GM18858 (cell line): Measurements from ENCODE around the gene RYR3.

ENCODE experiments used
- ATAC-seq: cut with Tn5 transposase; IDR thresholded peaks from one replicate; pipeline ENCODE4 v1.9.1; 2021; ENCODE audit not compliant: unreplicated experiment

The RYR3 gene

DNA sequence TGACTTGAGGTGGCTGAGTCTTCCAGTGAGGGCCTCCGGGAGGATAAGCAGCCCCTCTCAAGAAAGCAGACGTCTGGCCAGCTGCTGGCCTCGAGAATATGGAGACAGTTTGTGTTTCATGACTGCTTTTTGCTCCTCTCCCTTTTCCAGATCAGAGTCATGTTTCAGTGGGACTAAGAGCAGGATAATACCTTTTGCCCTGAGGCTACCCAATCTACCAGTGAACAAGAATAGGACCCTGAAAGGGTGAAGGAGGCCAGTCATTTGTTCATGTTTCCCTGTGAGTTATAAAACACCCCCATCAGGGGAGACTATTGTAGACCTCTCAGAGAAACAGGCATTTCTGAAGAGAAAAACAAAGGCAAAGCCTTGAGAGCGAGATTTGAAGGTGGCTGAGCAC is 137.4 kb downstream of the RYR3 start:
- ATAC-seq, result no peak

GRCh38 chr15:33448961-33449606 is 138.3 kb downstream of the RYR3 start:
- ATAC-seq, result no peak

DNA sequence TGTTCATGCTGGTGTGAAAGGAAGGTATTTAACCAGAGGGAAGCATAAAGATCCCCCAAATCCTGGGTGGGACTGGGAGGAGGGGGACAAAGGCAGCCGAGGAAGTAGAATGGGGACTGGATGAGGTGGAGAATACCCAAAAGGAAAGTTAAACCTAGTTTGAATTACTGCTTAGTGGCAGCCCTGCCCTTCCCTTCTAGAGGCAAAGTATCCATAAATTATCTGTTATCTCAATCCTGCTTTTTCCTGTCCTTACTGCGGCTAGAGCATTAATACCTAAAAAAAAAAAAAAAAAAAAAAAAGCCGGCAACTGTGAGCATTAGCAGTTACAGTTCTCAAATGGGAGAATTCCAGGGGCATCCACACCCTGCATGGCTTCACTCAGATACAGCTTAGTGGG is 139.0 kb downstream of the RYR3 start:
- no peak for ATAC-seq

DNA sequence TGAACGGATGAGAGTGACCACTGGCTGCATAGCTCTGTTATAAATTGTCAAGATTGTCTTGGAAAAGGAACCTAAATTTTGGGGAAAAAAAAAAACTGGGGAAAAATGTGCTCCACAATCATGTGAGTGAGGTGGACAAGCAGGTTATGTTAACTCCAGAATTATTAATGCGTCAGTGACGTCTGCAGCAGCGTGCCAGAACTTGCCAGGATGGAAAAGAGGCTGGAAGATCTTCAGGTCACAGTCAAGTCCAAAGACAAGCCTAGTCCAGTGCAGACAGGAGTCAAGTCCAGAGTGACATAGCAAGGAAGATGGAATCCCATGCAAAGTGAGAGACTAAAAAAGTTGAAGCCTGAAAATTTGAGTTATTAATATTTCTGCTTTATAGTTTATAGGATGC is 140.6 kb downstream of the RYR3 start:
- ATAC-seq, result no peak

GRCh38 chr15:33453761-33454160 is 143.0 kb downstream of the RYR3 start:
- no peak for ATAC-seq

GRCh38 chr15:33454346-33454745 is 143.6 kb downstream of the RYR3 start:
- no peak for ATAC-seq

DNA sequence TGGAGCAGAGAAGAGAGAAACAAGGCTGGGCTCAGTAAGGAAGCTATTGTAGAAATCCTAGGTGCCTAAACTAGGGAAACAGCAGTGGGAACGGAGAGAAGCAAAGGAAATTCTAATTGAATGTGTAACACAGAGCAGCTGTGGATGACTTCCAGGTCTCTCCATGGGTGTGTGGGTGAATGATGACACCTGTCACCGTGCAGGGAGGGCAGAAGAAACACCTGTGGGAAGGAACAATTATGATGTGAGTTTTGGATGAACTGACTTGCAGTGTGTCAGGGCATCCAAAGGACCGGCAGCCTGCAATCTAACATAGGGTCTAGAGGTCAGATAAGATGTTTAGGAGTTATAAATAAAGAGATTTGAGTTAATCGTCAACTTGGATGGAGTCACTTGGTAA is 144.2 kb downstream of the RYR3 start:
- ATAC-seq, result no peak

- no peak for ATAC-seq
Measured at GRCh38 chr15:33458421-33458820, 147.7 kb downstream of the RYR3 start.

DNA sequence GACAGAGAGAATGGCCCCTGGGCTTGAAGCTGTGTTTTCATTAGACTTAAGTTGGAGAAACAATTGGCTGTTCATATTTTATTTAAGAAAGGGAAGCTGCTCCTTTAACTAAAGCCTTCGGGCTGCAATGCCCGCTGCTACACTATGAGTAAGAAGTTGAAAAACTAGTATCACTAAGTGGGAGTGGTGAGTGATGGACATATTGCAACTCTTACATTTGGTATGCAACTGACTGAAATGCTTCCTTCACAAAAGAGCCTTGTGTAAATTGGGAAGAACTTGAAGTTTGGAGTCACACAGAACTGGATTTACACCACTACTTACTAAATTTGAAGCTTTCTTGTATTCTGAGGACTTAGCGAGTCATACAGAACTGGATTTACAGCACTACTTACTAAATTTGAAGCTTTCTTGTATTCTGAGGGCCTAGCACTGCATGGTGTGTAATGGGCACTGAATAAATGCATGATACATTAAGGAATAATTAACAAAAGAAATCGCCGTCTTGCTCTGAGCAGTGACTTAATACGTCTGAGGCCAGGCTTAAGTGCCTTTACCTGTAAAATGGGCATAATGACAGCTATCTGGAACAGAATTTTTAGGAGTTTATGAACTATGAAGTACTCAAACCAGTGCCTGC is 149.5 kb downstream of the RYR3 start:
- ATAC-seq, result no peak

GRCh38 chr15:33461671-33462070 is 150.9 kb downstream of the RYR3 start:
- ATAC-seq, result no peak

- ATAC-seq, result no peak
Measured at GRCh38 chr15:33467146-33467815, 156.5 kb downstream of the RYR3 start.

DNA sequence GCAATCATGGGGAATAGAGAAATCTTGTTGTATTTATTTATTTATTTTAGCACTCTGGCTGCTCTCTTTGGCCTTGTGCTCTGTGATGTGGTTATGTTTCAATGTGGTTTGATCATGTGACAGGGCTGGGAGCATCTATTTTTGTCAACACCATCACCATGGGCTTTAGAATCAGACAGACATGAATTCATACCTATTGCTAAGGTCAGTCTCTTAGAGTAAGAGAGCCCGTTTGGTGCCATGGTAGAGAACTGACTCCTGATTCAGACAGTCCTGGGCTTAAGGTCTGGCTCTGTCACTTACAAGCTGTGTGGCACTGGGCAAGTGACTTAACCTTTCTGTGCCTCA is 157.0 kb downstream of the RYR3 start:
- ATAC-seq, result no peak

- ATAC-seq, result no peak
Measured at GRCh38 chr15:33468740-33469139, 158.0 kb downstream of the RYR3 start.

- no peak for ATAC-seq
Measured at GRCh38 chr15:33473005-33473404, 162.2 kb downstream of the RYR3 start.

DNA sequence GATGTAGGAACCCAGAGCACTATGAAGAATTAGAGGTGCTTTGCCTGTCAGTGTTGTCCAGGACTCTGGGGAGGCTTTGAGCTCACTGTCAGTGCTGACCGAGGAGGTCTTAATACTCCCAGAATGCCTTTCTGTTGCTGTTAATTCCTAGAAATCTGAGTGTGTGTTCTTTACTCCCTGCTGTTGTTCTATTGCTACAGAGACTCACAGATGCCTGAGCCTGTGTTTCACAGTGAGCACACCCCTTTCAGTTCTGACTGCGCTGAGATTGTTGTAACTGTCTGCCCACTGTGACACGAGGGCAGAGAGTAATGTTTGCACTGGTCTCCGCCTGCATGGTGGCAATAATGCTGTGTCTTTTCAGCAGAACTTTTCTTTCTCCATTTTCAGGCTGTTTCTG is 162.9 kb downstream of the RYR3 start:
- ATAC-seq, result no peak

DNA sequence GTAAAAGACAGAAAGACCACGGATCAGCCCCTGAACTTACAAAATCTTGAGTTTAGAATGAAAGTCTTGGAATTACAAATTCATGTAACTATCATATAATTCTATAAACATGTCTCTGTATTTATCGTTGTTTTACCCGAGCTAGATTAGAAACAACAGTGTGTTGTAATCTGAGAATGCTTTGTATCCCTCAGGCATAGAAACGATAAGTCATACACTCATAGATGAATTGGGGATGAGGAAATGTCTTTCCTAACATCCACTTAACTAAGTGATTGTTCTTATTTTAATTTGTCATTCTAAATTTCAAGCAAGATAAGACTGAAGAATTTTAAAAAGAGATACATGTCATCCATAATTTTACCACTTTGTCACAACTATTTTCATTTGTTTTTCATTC is 165.3 kb downstream of the RYR3 start:
- no peak for ATAC-seq

DNA sequence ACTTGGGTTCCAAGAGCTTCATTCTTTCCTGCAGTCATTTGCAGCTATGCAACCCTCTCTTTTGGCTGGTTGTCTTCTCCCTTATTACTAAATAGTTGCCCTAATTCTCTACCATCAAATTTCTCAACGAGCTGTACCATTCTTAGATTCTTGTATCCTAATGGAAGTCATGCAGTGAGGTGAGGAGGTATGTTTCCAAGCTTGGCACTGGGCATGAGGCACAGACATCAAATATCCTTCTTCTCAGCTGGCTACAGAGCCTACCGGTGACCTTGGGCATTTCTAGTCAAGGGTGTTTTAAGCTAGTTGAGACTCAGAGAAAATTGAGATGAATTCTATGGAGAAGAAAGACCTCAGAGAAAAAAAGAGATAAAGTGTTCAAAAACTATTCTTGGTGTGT is 166.1 kb downstream of the RYR3 start:
- no peak for ATAC-seq

GRCh38 chr15:33489335-33489734 is 178.6 kb downstream of the RYR3 start:
- no peak for ATAC-seq

DNA sequence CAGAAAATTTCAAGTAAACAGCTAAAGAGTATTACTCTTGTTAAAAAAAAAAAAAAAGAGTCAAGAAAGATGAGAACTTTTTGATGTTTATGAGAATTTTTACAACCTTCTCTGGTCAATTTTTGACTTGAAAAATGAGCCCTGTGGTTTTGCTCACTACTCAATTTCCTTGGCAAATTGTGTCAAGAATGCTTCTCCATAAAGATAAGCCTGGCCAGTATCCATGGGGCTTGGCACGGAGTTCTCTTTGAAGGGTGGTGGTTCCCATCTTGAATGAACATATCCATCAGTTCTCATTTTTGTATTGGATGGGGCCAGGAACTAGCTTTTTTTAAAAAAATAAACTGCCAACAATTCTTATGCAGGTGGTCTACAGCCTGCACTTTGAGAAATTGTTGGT is 179.9 kb downstream of the RYR3 start:
- ATAC-seq, result no peak

- no peak for ATAC-seq
Measured at GRCh38 chr15:33492434-33493052, 181.8 kb downstream of the RYR3 start.

DNA sequence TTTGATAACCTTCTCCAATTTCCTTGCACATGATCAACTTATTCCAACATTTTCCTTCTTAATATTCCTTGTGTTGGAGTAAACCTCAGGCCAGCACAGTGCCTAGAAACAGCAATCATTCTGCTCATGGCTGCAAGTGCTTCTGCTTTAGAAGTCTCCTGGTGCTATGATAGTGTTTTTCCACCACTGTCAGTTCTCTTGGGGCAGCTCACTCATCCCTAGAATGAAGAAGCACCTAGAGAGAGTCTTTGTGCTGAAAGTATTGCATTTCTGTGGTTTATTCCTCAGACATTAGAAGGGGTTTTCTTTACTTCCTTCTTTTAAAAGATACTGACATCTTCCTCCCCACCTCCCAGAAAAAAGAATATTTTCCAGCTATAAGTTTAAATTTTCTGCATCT is 183.5 kb downstream of the RYR3 start:
- no peak for ATAC-seq
